H1 (cell line): Measurements from ENCODE around the gene TBC1D22A. TPM values are rescaled to one million over a fixed set of nuclear protein-coding genes. Genes with fewer than 3 reads are reported as not detected.

Source experiments
- CTCF ChIA-PET: fragments of 300-600 bp; sonication (Branson Sonifier 250); formaldehyde crosslinking; loops from one replicate; lab custom pipeline; 2021; ENCODE audit not compliant: partially characterized antibody; lab: Charles Lee
- POLR2A ChIA-PET: fragments of 300-600 bp; sonication (Branson Sonifier 250); formaldehyde crosslinking; loops from one replicate; lab custom pipeline; 2021; ENCODE audit warnings: inconsistent platforms; ENCODE audit not compliant: partially characterized antibody; lab: Charles Lee
- DNase-seq, 2 experiments: peaks; one replicate each; pipeline versions ENCODE4 v3.0.0 to v3.0.0-alpha.2; 2010 to 2022; ENCODE audit warnings: low spot score in 2 of 2, low read depth in 1 of 2, mixed read lengths in 1 of 2
- FAIRE-seq: peaks from 2 replicates; lab custom pipeline; 2011; peaks lifted over from hg19 to GRCh38; lab: Jason Lieb, UNC
- H2AFZ ChIP-seq: 2 replicates; pipeline ENCODE4 v1.8.1; 2012; ENCODE audit warnings: low read length, inconsistent platforms
- H2AK5ac ChIP-seq: 2 replicates; pipeline ENCODE4 v1.6.1; 2013; ENCODE audit warnings: low read depth, low read length
- H2BK120ac ChIP-seq: replicated peaks from 2 replicates; pipeline ENCODE3; 2013; ENCODE audit warnings: low read depth, low read length, inconsistent platforms
- H2BK12ac ChIP-seq: 2 replicates; pipeline ENCODE4 v1.6.1; 2013; ENCODE audit warnings: low read depth, low read length
- H2BK15ac ChIP-seq: 2 replicates; pipeline ENCODE4 v1.6.1; 2013; ENCODE audit warnings: low read length
- H2BK20ac ChIP-seq: 2 replicates; pipeline ENCODE4 v1.6.1; 2013; ENCODE audit warnings: low read length
- H2BK5ac ChIP-seq: 2 replicates; pipeline ENCODE4 v1.6.1; 2013; ENCODE audit warnings: low read depth, low read length
- H3K14ac ChIP-seq: 2 replicates; pipeline ENCODE4 v1.6.1; 2013; ENCODE audit warnings: inconsistent platforms; ENCODE audit not compliant: insufficient read length
- H3K18ac ChIP-seq: 2 replicates; pipeline ENCODE4 v1.6.1; 2013; ENCODE audit warnings: low read length; ENCODE audit errors: extremely low read depth
- H3K23ac ChIP-seq: 2 replicates; pipeline ENCODE4 v1.6.1; 2013; ENCODE audit warnings: inconsistent platforms; ENCODE audit not compliant: insufficient read length
- H3K23me2 ChIP-seq: 2 replicates; pipeline ENCODE4 v1.6.1; 2013; ENCODE audit warnings: low read depth, low read length
- H3K27ac ChIP-seq: 2 replicates; pipeline ENCODE4 v1.6.1; 2011; ENCODE audit warnings: low read depth, low read length, inconsistent platforms
- H3K27me3 ChIP-seq, 4 experiments: replicated peaks in 1 of 4; 1 replicate in 1 of 4; 2 replicates in 3 of 4; pipeline versions ENCODE4 v1.6.1 to v1.8.1; 2011 to 2013; ENCODE audit warnings: low read length in 3 of 4, mild to moderate bottlenecking in 3 of 4, inconsistent platforms in 2 of 4, mixed read lengths in 2 of 4, moderate library complexity in 1 of 4; ENCODE audit not compliant: control insufficient read depth in 3 of 4, insufficient read depth in 3 of 4; ENCODE audit errors: extremely low read depth in 1 of 4
- H3K36me3 ChIP-seq, 4 experiments: 2 replicates each; pipeline versions ENCODE4 v1.6.1 to v1.8.1; 2011 to 2013; ENCODE audit warnings: mild to moderate bottlenecking in 4 of 4, low read length in 3 of 4, moderate library complexity in 2 of 4, control low read depth in 1 of 4, inconsistent platforms in 1 of 4; ENCODE audit not compliant: insufficient read depth in 4 of 4, control insufficient read depth in 2 of 4
- H3K4ac ChIP-seq: replicated peaks from 2 replicates; pipeline ENCODE3; 2013; ENCODE audit warnings: low read length, low read depth, mixed read lengths, inconsistent platforms; ENCODE audit not compliant: insufficient read length
- H3K4me1 ChIP-seq, 4 experiments: replicated peaks in 1 of 4; 1 replicate in 1 of 4; 2 replicates in 3 of 4; pipeline versions ENCODE4 v1.6.1 to v1.8.1; 2011 to 2013; ENCODE audit warnings: low read length in 3 of 4, inconsistent platforms in 2 of 4, mixed read lengths in 1 of 4; ENCODE audit not compliant: insufficient read depth in 4 of 4, control insufficient read depth in 3 of 4
- H3K4me2 ChIP-seq, 2 experiments: 2 replicates each; pipeline versions ENCODE4 v1.6.1 to v1.8.1; 2011 to 2013; ENCODE audit warnings: low read depth in 2 of 2, low read length in 2 of 2, control low read depth in 1 of 2, inconsistent platforms in 1 of 2, mild to moderate bottlenecking in 1 of 2; ENCODE audit not compliant: insufficient read depth in 1 of 2
- H3K4me3 ChIP-seq, 4 experiments: fragments of 200-600, 300-600 bp in 1 of 4; sonication (generic), shearing (Covaris generic), sonication (Bioruptor Twin) in 1 of 4; 2 replicates each; pipeline versions ENCODE4 v1.5.1 to v1.8.1; 2011 to 2016; ENCODE audit warnings: low read length in 4 of 4, low read depth in 3 of 4, control low read depth in 2 of 4, inconsistent platforms in 2 of 4, mild to moderate bottlenecking in 2 of 4, mixed read lengths in 1 of 4, moderate library complexity in 1 of 4; ENCODE audit not compliant: insufficient read depth in 2 of 4; ENCODE audit errors: extremely low read depth in 1 of 4
- H3K56ac ChIP-seq: replicated peaks from 2 replicates; pipeline ENCODE3; 2013; ENCODE audit warnings: low read depth, mild to moderate bottlenecking, mixed read lengths, low read length, inconsistent platforms; ENCODE audit not compliant: insufficient read length
- H3K79me1 ChIP-seq: 2 replicates; pipeline ENCODE4 v1.6.1; 2013; ENCODE audit warnings: low read depth, low read length, control low read depth
- H3K79me2 ChIP-seq, 2 experiments: 2 replicates each; pipeline versions ENCODE4 v1.6.1 to v1.8.1; 2012 to 2013; ENCODE audit warnings: low read length in 2 of 2, mild to moderate bottlenecking in 2 of 2, inconsistent platforms in 1 of 2; ENCODE audit not compliant: insufficient read depth in 2 of 2, control insufficient read depth in 1 of 2
- H3K9ac ChIP-seq, 4 experiments: replicated peaks in 1 of 4; 1 replicate in 1 of 4; 2 replicates in 3 of 4; pipeline versions ENCODE4 v1.6.1 to v1.8.1; 2011 to 2013; ENCODE audit warnings: low read depth in 3 of 4, low read length in 3 of 4, control low read depth in 2 of 4, mild to moderate bottlenecking in 2 of 4, moderate library complexity in 2 of 4, inconsistent platforms in 1 of 4; ENCODE audit errors: extremely low read depth in 1 of 4
- H3K9me3 ChIP-seq, 2 experiments: 2 replicates each; pipeline versions ENCODE4 v1.6.1 to v1.8.1; 2012 to 2013; ENCODE audit warnings: mild to moderate bottlenecking in 2 of 2, moderate library complexity in 2 of 2, control low read depth in 1 of 2, inconsistent platforms in 1 of 2, low read depth in 1 of 2, low read length in 1 of 2, mixed read lengths in 1 of 2; ENCODE audit not compliant: insufficient read depth in 2 of 2
- H4K20me1 ChIP-seq, 2 experiments: replicated peaks in 1 of 2; 2 replicates each; pipeline versions ENCODE3 to v1.8.1; 2011 to 2013; ENCODE audit warnings: inconsistent platforms in 2 of 2, low read length in 2 of 2, mild to moderate bottlenecking in 1 of 2; ENCODE audit not compliant: insufficient read depth in 2 of 2, control insufficient read depth in 1 of 2
- H4K5ac ChIP-seq: 2 replicates; pipeline ENCODE4 v1.6.1; 2013; ENCODE audit warnings: low read length, low read depth, mixed read lengths, inconsistent platforms; ENCODE audit not compliant: insufficient read length
- H4K8ac ChIP-seq: 2 replicates; pipeline ENCODE4 v1.8.0; 2013; ENCODE audit warnings: mild to moderate bottlenecking, moderate library complexity, low read length, inconsistent platforms; ENCODE audit not compliant: insufficient read depth; ENCODE audit errors: extremely low read depth
- H4K91ac ChIP-seq: replicated peaks from 2 replicates; pipeline ENCODE3; 2013; ENCODE audit warnings: low read length, mixed read lengths, inconsistent platforms; ENCODE audit not compliant: insufficient read length
- BACH1 ChIP-seq: IDR thresholded peaks from 2 replicates; pipeline ENCODE4 v1.6.1; 2012; ENCODE audit warnings: low read length, improper control_type of control experiment
- JUND ChIP-seq: IDR thresholded peaks from 2 replicates; pipeline ENCODE4 v1.6.1; 2011; ENCODE audit warnings: mild to moderate bottlenecking, improper control_type of control experiment, low read length
- POLR2AphosphoS5 ChIP-seq: IDR thresholded peaks from 2 replicates; pipeline ENCODE4 v1.6.1; 2011; ENCODE audit warnings: low read depth, low read length
- RAD21 ChIP-seq, 2 experiments: IDR thresholded peaks in 1 of 2; conservative IDR thresholded peaks in 1 of 2; 2 replicates each; pipeline ENCODE4 v1.6.1; 2011; ENCODE audit warnings: low read depth in 2 of 2, low read length in 2 of 2, improper control_type of control experiment in 1 of 2, inconsistent platforms in 1 of 2, mild to moderate bottlenecking in 1 of 2, moderate library complexity in 1 of 2
- TBP ChIP-seq: IDR thresholded peaks from 2 replicates; pipeline ENCODE4 v1.6.1; 2011; ENCODE audit warnings: low read depth, low read length, improper control_type of control experiment
- WGBS, 2 experiments: shearing (Covaris generic) in 1 of 2; methylation state at CpG; one replicate each; pipeline versions ENCODE4 v1.1.6 to v1.1.7; 2013 to 2015; ENCODE audit warnings: low lambda C conversion rate in 2 of 2, mixed read lengths in 2 of 2, inconsistent platforms in 1 of 2, low coverage in 1 of 2, missing lambda C conversion rate in 1 of 2; ENCODE audit not compliant: insufficient replicate concordance in 2 of 2, insufficient coverage in 1 of 2, insufficient read length in 1 of 2; ENCODE audit errors: extremely low coverage in 1 of 2, missing lambda C conversion rate in 1 of 2; 5-methylcytosine and 5-hydroxymethylcytosine counted together
- polyA plus RNA-seq, 7 experiments: library from polyadenylated mRNA; depleted of rRNA in 3 of 7; stranded (reverse) in 5 of 7; unstranded in 2 of 7; fragments of >200 nt in 5 of 7; fragments of 200-250 nt in 2 of 7; gene quantifications; 1 replicate in 5 of 7; 2 replicates in 1 of 7; 4 replicates in 1 of 7; pipeline versions ENCODE4 v1.2.1 to v1.2.3, GENCODE V29; 2011 to 2013; ENCODE audit warnings: missing spikeins in 2 of 7, mixed read lengths in 2 of 7
- total RNA-seq: library from RNA; stranded (reverse); fragmentation: NEBNext Ultra II Directional; extraction: Animal tissue kit (Norgen Biotek cat#: 25700); gene quantifications from 2 replicates; pipeline ENCODE4 v1.2.1, GENCODE V29; 2021
- TF ChIP-seq, protein P1 (sequence below): IDR thresholded peaks from 2 replicates; pipeline ENCODE4 v1.6.1; 2012; ENCODE audit warnings: inconsistent platforms

The TBC1D22A gene
- total and polyA plus RNA-seq, 2 of the 8 experiments (the other 6 are each of a cell fraction or from before 2014, with no cell fraction given): 11.9 to 18.4 TPM

DNA sequence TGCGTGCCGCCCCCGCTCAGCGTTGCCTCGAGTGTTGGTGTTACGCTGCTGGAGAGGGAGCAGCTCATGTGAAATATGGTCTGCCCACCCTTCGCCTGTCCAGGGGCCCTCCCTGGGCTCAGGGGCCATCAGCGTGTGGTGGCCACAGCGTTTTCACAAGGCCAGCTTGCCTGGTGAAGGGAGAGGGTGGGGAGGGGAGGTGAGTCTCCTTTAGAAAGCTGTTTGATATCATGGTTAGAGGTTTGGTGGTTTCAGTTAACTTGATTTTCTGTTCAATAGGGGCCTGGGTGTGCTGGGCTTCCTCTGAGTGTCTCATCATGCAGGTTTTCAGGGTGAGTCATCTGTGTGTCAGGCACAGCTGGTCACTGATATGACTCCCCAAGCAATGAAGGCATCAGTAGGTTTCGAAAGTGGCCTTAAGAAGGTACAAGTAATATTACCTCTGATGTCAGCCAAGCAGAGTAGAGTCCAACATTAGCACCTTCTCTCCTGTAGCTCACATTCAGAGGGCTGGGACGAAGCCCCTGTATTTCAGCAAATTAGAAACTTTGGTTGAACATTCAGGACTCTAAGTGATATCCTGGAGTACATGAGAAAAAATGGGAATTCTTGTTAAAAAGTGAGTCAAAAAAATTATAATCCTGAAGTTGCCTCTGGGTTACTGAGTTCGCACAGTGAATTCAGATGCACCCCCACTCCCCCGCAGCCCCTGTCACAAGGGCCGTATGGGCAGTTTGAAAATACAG lies 172.5 kb downstream of the TBC1D22A start:
- no peak overlapping the region for H3K9ac ChIP-seq
- TF ChIP-seq POLR2AphosphoS5: no peak
- TF ChIP-seq, protein P1, sequence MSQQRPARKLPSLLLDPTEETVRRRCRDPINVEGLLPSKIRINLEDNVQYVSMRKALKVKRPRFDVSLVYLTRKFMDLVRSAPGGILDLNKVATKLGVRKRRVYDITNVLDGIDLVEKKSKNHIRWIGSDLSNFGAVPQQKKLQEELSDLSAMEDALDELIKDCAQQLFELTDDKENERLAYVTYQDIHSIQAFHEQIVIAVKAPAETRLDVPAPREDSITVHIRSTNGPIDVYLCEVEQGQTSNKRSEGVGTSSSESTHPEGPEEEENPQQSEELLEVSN: no peak
- TF ChIP-seq JUND: no peak
- TF ChIP-seq RAD21 (IDR thresholded peaks at IDR 0.05 in 1 of 2, conservative IDR thresholded peaks at IDR 0.05 in 1 of 2; ENCODE audit: low read depth in 2 of 2, low read length in 2 of 2): no peak
- no peak for TF ChIP-seq TBP
- no peak for TF ChIP-seq BACH1

More for the DNA sequence above, 172.5 kb downstream of the TBC1D22A start:
- no peaks in the 10 kb centered on the region for H3K9me3 ChIP-seq
- POLR2A ChIA-PET: no interaction called here
- no peak overlapping the region for H2AK5ac ChIP-seq
- H3K36me3 ChIP-seq: no peaks in the 10 kb centered on the region
- DNase-seq (peak in 1 of 2 experiments; percentile 42), FAIRE-seq (no peak)
- no peak overlapping the region for H3K4me3 ChIP-seq
- CTCF ChIA-PET: no interaction called here
- H3K23ac ChIP-seq: no peak overlapping the region
- H2AFZ ChIP-seq: no peak overlapping the region
- peaks cover 0 to 3% (median 0%) of the 10 kb centered on the region in 4 experiments; a peak in 1 of 7 replicates for H3K4me1 ChIP-seq
- no peaks in the 10 kb centered on the region; a peak in 1 of 4 replicates for H3K79me2 ChIP-seq
- H3K27ac ChIP-seq: no peak overlapping the region
- H3K14ac ChIP-seq: no peak overlapping the region
- H2BK5ac ChIP-seq: no peak overlapping the region
- no peak overlapping the region for H2BK15ac ChIP-seq
- no peak overlapping the region for H2BK12ac ChIP-seq
- H4K91ac ChIP-seq: no peak overlapping the region
- no peak overlapping the region for H4K5ac ChIP-seq
- H3K18ac ChIP-seq: peak overlapping the region; percentile 9; the same call in 1 of the 2 replicates
- no peak overlapping the region for H2BK20ac ChIP-seq
- no peak overlapping the region for H3K56ac ChIP-seq
- no peaks in the 10 kb centered on the region for H3K23me2 ChIP-seq
- WGBS, 2 experiments: 90% methylated on average over 14 of the region's 14 CpGs; no CpG with 5 or more reads in 1 of the 2 experiments
- peaks cover 0 to 3% of the 10 kb centered on the region in 2 experiments for H4K20me1 ChIP-seq
- H3K4me2 ChIP-seq: no peak overlapping the region
- no peak overlapping the region for H4K8ac ChIP-seq
- H3K79me1 ChIP-seq: no peaks in the 10 kb centered on the region; the same call in 1 of the 2 replicates
- H2BK120ac ChIP-seq: no peak overlapping the region
- H3K27me3 ChIP-seq: no peaks in the 10 kb centered on the region
- no peak overlapping the region for H3K4ac ChIP-seq
